PFSK-1 (cell line): ENCODE data around the gene KRTAP22-2.

Experiments used
- FOXP2 ChIP-seq: optimal IDR thresholded peaks from 2 replicates; pipeline ENCODE3; 2011; ENCODE audit warnings: borderline replicate concordance, control low read depth, inconsistent platforms; ENCODE audit not compliant: insufficient read depth; ENCODE audit errors: extremely low read length, extremely low read depth
- POLR2AphosphoS5 ChIP-seq: IDR thresholded peaks from 2 replicates; pipeline ENCODE4 v1.6.1; 2012; ENCODE audit warnings: low read depth, mild to moderate bottlenecking, control low read depth, low read length, moderate library complexity
- REST ChIP-seq, 2 experiments: IDR thresholded peaks; 2 replicates each; pipeline versions ENCODE4 v1.6.1 to v1.8.0; 2011 to 2012; ENCODE audit warnings: low read depth in 2 of 2, low read length in 2 of 2, control low read depth in 1 of 2, inconsistent platforms in 1 of 2, mild to moderate bottlenecking in 1 of 2, moderate library complexity in 1 of 2; ENCODE audit not compliant: insufficient read depth in 1 of 2
- SIN3A ChIP-seq: IDR thresholded peaks from 2 replicates; pipeline ENCODE4 v1.6.1; 2012; ENCODE audit warnings: mild to moderate bottlenecking, low read length, moderate library complexity, borderline replicate concordance; ENCODE audit not compliant: insufficient read depth
- TAF1 ChIP-seq: IDR thresholded peaks from 2 replicates; pipeline ENCODE4 v1.6.1; 2012; ENCODE audit warnings: low read length, control low read depth, borderline replicate concordance; ENCODE audit not compliant: insufficient read depth

KRTAP22-2 gene

GRCh38 chr21:30577766-30578165, 12.4 kb downstream of the KRTAP22-2 start:
- TF ChIP-seq SIN3A (no peak), TAF1 (no peak), REST (IDR thresholded peaks at IDR 0.05; ENCODE audit: insufficient read depth in 1 of 2, low read depth in 2 of 2, low read length in 2 of 2) (no peak)

- TF ChIP-seq FOXP2, result no peak
- TF ChIP-seq TAF1, result no peak
- no peak for TF ChIP-seq POLR2AphosphoS5
These were observed 22.6 kb downstream of the KRTAP22-2 start for GRCh38 chr21:30567617-30568016.

GRCh38 chr21:30563630-30564029, 26.6 kb downstream of the KRTAP22-2 start:
- TF ChIP-seq POLR2AphosphoS5 (no peak), REST (IDR thresholded peaks at IDR 0.05; ENCODE audit: insufficient read depth in 1 of 2, low read depth in 2 of 2, low read length in 2 of 2) (no peak), SIN3A (no peak), FOXP2 (no peak), TAF1 (no peak)

GRCh38 chr21:30563072-30563471, 27.1 kb downstream of the KRTAP22-2 start:
- TF ChIP-seq POLR2AphosphoS5 (no peak), REST (IDR thresholded peaks at IDR 0.05; ENCODE audit: insufficient read depth in 1 of 2, low read depth in 2 of 2, low read length in 2 of 2) (no peak)

GRCh38 chr21:30561957-30562356, 28.2 kb downstream of the KRTAP22-2 start:
- no peak for TF ChIP-seq SIN3A
- no peak for TF ChIP-seq FOXP2
- TF ChIP-seq TAF1, result no peak
- no peak for TF ChIP-seq POLR2AphosphoS5
- TF ChIP-seq REST (IDR thresholded peaks at IDR 0.05; ENCODE audit: insufficient read depth in 1 of 2, low read depth in 2 of 2, low read length in 2 of 2), result no peak
